Calu3 (cell line): ENCODE results near the gene OTUD7B. TPM values are rescaled to one million over a fixed set of nuclear protein-coding genes. Genes with fewer than 3 reads are reported as not detected.
"Not testable (repeated sequence)": the region's sequence is repeated elsewhere in the genome, so short reads cannot be mapped to it uniquely, and the experiment has no call there.

Experiments used
- BruUV-seq: library from RNA; stranded (reverse); fragments of 400-500 nt; replicated peaks from 2 replicates; lab custom pipeline; 2021; lab: Mats Ljungman, UMichigan
- CTCF ChIA-PET: fragments of 300-600 bp; sonication (Branson Sonifier 250); formaldehyde crosslinking; loops from one replicate; lab custom pipeline; 2022; ENCODE audit warnings: antibody characterized with exemption; lab: Charles Lee
- DNase-seq: peaks from one replicate; pipeline ENCODE4 v3.0.0; 2022
- H3K27ac Mint-ChIP-seq: one replicate; pipeline ENCODE4 v1.8.0; 2022; ENCODE audit warnings: mixed read lengths; ENCODE audit not compliant: unreplicated experiment
- H3K27me3 Mint-ChIP-seq: one replicate; pipeline ENCODE4 v1.8.0; 2022; ENCODE audit warnings: mixed read lengths; ENCODE audit not compliant: unreplicated experiment
- H3K36me3 Mint-ChIP-seq: one replicate; pipeline ENCODE4 v1.8.0; 2022; ENCODE audit warnings: mild to moderate bottlenecking, moderate library complexity, mixed read lengths; ENCODE audit not compliant: insufficient read depth, unreplicated experiment
- H3K4me1 Mint-ChIP-seq: one replicate; pipeline ENCODE4 v1.8.0; 2022; ENCODE audit warnings: mild to moderate bottlenecking, low read depth, mixed read lengths; ENCODE audit not compliant: unreplicated experiment
- H3K4me3 Mint-ChIP-seq: one replicate; pipeline ENCODE4 v1.8.0; 2022; ENCODE audit warnings: mild to moderate bottlenecking, low read depth, moderate library complexity, mixed read lengths; ENCODE audit not compliant: unreplicated experiment
- H3K9me3 Mint-ChIP-seq: one replicate; pipeline ENCODE4 v1.8.0; 2022; ENCODE audit warnings: low read depth, mixed read lengths; ENCODE audit not compliant: unreplicated experiment
- CTCF ChIP-seq: fragments of 200-600 bp; IDR thresholded peaks from one replicate; pipeline ENCODE4 v1.8.0; 2022; ENCODE audit warnings: antibody characterized with exemption; ENCODE audit not compliant: unreplicated experiment
- intact Hi-C: fragments of 100-400 bp; cut with micrococcal nuclease; formaldehyde crosslinking; loops from one replicate; pipeline ENCODE4 v1.10.0; 2022; ENCODE audit not compliant: unreplicated experiment
- total RNA-seq: library from RNA; stranded (reverse); gene quantifications from 2 replicates; pipeline ENCODE4 v1.2.3, GENCODE V29; 2022

Gene OTUD7B
- total RNA-seq, 1 experiment from 2014 or later = 34.9 TPM

GRCh38 chr1:149962736-149963135 is 47.8 kb downstream of the OTUD7B start:
- H3K36me3 Mint-ChIP-seq = peaks cover 68% of the 10 kb centered on the region
- H3K4me1 Mint-ChIP-seq = no peaks in the 10 kb centered on the region
- H3K27me3 Mint-ChIP-seq = no peaks in the 10 kb centered on the region
- no peaks in the 10 kb centered on the region for H3K9me3 Mint-ChIP-seq
- intact Hi-C loops = loop anchor here (1.0 to 5.0 kb wide), 3 partner anchors 88 to 225 kb away; no protein-coding TSS in a partner anchor
- CTCF ChIA-PET = interaction anchor here (0.7 to 1.1 kb wide), 4 partner anchors 24 to 225 kb away, joined by 3 to 14 read pairs (median 4); partner anchors contain the start of gene OTUD7B
- TF ChIP-seq CTCF = no peak
- BruUV-seq = no TSS peak
- DNase-seq = no peak
- H3K4me3 Mint-ChIP-seq = no peak overlapping the region
- H3K27ac Mint-ChIP-seq = no peak overlapping the region

- Mint-ChIP-seq H3K27me3 (no peaks in the 10 kb centered on the region), H3K4me1 (no peaks in the 10 kb centered on the region), H3K36me3 (peaks cover 69% of the 10 kb centered on the region), H3K4me3 (no peak overlapping the region), H3K27ac (no peak overlapping the region), H3K9me3 (no peaks in the 10 kb centered on the region)
- CTCF ChIA-PET = interaction anchor here (0.7 to 1.1 kb wide), 4 partner anchors 24 to 225 kb away, joined by 3 to 14 read pairs (median 4); partner anchors contain the start of gene OTUD7B
- peak; percentile 44 for TF ChIP-seq CTCF
- intact Hi-C loops = loop anchor here (5.0 kb wide), 2 partner anchors 205 to 225 kb away; no protein-coding TSS in a partner anchor
- DNase-seq = peak; percentile 64
- no TSS peak for BruUV-seq
These were observed 48.4 kb downstream of the OTUD7B start for GRCh38 chr1:149962039-149962647.

GRCh38 chr1:149957548-149957947 is 53.0 kb downstream of the OTUD7B start:
- H3K27ac Mint-ChIP-seq, H3K4me1 Mint-ChIP-seq, DNase-seq, H3K9me3 Mint-ChIP-seq, intact Hi-C loops, CTCF ChIA-PET, BruUV-seq, H3K27me3 Mint-ChIP-seq, H3K4me3 Mint-ChIP-seq: not testable (repeated sequence)
- H3K36me3 Mint-ChIP-seq = peaks cover 43% of the 10 kb centered on the region

GRCh38 chr1:149949911-149950310 is 60.6 kb downstream of the OTUD7B start:
- Mint-ChIP-seq H3K4me1 (no peaks in the 10 kb centered on the region), H3K9me3 (peaks cover 2% of the 10 kb centered on the region), H3K27ac (no peak overlapping the region), H3K27me3 (no peaks in the 10 kb centered on the region), H3K4me3 (no peak overlapping the region), H3K36me3 (peaks cover 42% of the 10 kb centered on the region)
- no TSS peak for BruUV-seq
- DNase-seq = no peak
- no peak for TF ChIP-seq CTCF
- intact Hi-C loops = no loop called here
- CTCF ChIA-PET = no interaction called here

GRCh38 chr1:149945206-149945605 is 65.3 kb downstream of the OTUD7B start:
- no peak for DNase-seq
- no peaks in the 10 kb centered on the region for H3K9me3 Mint-ChIP-seq
- no peaks in the 10 kb centered on the region for H3K27me3 Mint-ChIP-seq
- peaks cover 36% of the 10 kb centered on the region for H3K36me3 Mint-ChIP-seq
- intact Hi-C loops = no loop called here
- CTCF ChIA-PET = no interaction called here
- BruUV-seq = no TSS peak
- no peak overlapping the region for H3K4me3 Mint-ChIP-seq
- peaks cover 9% of the 10 kb centered on the region for H3K4me1 Mint-ChIP-seq
- no peak for TF ChIP-seq CTCF
- H3K27ac Mint-ChIP-seq = no peak overlapping the region
